ENCODE data around the gene CHCHD3.

CHCHD3 gene

GRCh38 chr7:132805766-132806165 lies 276.1 kb downstream of the CHCHD3 start:
- TF ChIP-seq REST (IDR thresholded peaks at IDR 0.05; ENCODE audit: insufficient read depth in 1 of 2, low read depth in 2 of 2, low read length in 2 of 2) (no peak), FOXP2 (optimal IDR thresholded peaks at IDR 0.05; ENCODE audit: borderline replicate concordance, extremely low read depth, extremely low read length, insufficient read depth) (no peak), TAF1 (IDR thresholded peaks at IDR 0.05; ENCODE audit: borderline replicate concordance, insufficient read depth, low read length) (no peak), SIN3A (IDR thresholded peaks at IDR 0.05; ENCODE audit: borderline replicate concordance, insufficient read depth, low read length) (no peak), POLR2AphosphoS5 (IDR thresholded peaks at IDR 0.05; ENCODE audit: low read depth, low read length) (no peak)

DNA sequence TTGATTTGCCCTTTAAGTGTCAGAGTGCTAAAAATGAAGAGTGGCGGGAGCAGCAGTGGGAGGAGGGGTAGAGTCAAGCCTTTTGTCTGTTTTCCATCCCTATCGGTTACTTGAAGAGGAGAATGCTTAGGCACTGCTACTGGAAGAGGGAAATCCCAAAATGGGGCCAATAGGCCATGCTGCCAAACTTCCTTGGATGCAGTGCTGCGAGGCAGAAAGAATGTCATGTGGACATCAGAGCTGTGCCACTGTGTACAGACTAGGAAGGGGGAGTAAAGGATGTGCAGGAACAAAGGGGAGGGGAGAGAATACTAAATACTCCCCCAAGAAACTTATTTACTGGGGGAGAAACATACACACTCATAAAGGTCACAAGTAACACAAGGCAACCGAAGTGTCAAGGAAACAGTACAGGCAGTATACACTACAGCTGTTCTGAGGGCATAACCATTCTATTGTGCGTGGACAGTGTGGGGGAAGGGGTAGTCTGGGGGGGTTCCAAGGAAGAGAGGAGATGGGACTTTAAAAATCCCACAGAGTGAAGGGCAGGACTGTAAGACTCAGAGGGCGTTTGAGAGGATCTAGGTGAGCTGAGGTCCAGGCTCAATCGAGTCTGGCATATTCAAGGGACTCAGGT lies 276.9 kb downstream of the CHCHD3 start:
- TF ChIP-seq POLR2AphosphoS5 (IDR thresholded peaks at IDR 0.05; ENCODE audit: low read depth, low read length), result no peak
- TF ChIP-seq TAF1 (IDR thresholded peaks at IDR 0.05; ENCODE audit: borderline replicate concordance, insufficient read depth, low read length), result no peak
- TF ChIP-seq REST (IDR thresholded peaks at IDR 0.05; ENCODE audit: insufficient read depth in 1 of 2, low read depth in 2 of 2, low read length in 2 of 2), result no peak
- no peak for TF ChIP-seq SIN3A (IDR thresholded peaks at IDR 0.05; ENCODE audit: borderline replicate concordance, insufficient read depth, low read length)

GRCh38 chr7:132800522-132800921 lies 281.4 kb downstream of the CHCHD3 start:
- TF ChIP-seq REST (IDR thresholded peaks at IDR 0.05; ENCODE audit: insufficient read depth in 1 of 2, low read depth in 2 of 2, low read length in 2 of 2), result no peak
- no peak for TF ChIP-seq SIN3A (IDR thresholded peaks at IDR 0.05; ENCODE audit: borderline replicate concordance, insufficient read depth, low read length)
- no peak for TF ChIP-seq TAF1 (IDR thresholded peaks at IDR 0.05; ENCODE audit: borderline replicate concordance, insufficient read depth, low read length)
- TF ChIP-seq POLR2AphosphoS5 (IDR thresholded peaks at IDR 0.05; ENCODE audit: low read depth, low read length), result no peak
- TF ChIP-seq FOXP2 (optimal IDR thresholded peaks at IDR 0.05; ENCODE audit: borderline replicate concordance, extremely low read depth, extremely low read length, insufficient read depth), result no peak

GRCh38 chr7:132799081-132799413 lies 282.8 kb downstream of the CHCHD3 start:
- TF ChIP-seq POLR2AphosphoS5 (IDR thresholded peaks at IDR 0.05; ENCODE audit: low read depth, low read length), result no peak

GRCh38 chr7:132797152-132797551 lies 284.7 kb downstream of the CHCHD3 start:
- TF ChIP-seq SIN3A (IDR thresholded peaks at IDR 0.05; ENCODE audit: borderline replicate concordance, insufficient read depth, low read length) (no peak), FOXP2 (optimal IDR thresholded peaks at IDR 0.05; ENCODE audit: borderline replicate concordance, extremely low read depth, extremely low read length, insufficient read depth) (no peak), POLR2AphosphoS5 (IDR thresholded peaks at IDR 0.05; ENCODE audit: low read depth, low read length) (no peak), TAF1 (IDR thresholded peaks at IDR 0.05; ENCODE audit: borderline replicate concordance, insufficient read depth, low read length) (no peak), REST (IDR thresholded peaks at IDR 0.05; ENCODE audit: insufficient read depth in 1 of 2, low read depth in 2 of 2, low read length in 2 of 2) (no peak)
